Peyer's patch (tissue), 4 donors: Measurements from ENCODE around the gene ZNF236.

Source experiments
- CTCF ChIP-seq, 6 experiments: fragments of 450-650 bp in 4 of 6; fragments of 200-600 bp in 2 of 6; sonication (generic) in 1 of 6; IDR thresholded peaks; one replicate each; pipeline ENCODE4 v1.5.1; 2017 to 2019; ENCODE audit warnings: antibody characterized with exemption in 6 of 6, mild to moderate bottlenecking in 3 of 6, moderate library complexity in 1 of 6
- POLR2A ChIP-seq, 2 donors: fragments of 450-650 bp; IDR thresholded peaks; one replicate each; pipeline ENCODE4 v1.5.1; 2017; ENCODE audit warnings: antibody characterized with exemption in 2 of 2, mild to moderate bottlenecking in 2 of 2, moderate library complexity in 2 of 2

GRCh38 chr18:76928179-76928868, 106.0 kb downstream of the ZNF236 start:
- TF ChIP-seq CTCF (IDR thresholded peaks at IDR 0.05) (no peak), POLR2A (IDR thresholded peaks at IDR 0.05) (no peak)
